Measurements from ENCODE around the gene TJP2. TPM values are rescaled to one million over a fixed set of nuclear protein-coding genes. Genes with fewer than 3 reads are reported as not detected.

Gene TJP2
- total RNA-seq, 1 donor from 2014 or later, result 152 TPM

DNA sequence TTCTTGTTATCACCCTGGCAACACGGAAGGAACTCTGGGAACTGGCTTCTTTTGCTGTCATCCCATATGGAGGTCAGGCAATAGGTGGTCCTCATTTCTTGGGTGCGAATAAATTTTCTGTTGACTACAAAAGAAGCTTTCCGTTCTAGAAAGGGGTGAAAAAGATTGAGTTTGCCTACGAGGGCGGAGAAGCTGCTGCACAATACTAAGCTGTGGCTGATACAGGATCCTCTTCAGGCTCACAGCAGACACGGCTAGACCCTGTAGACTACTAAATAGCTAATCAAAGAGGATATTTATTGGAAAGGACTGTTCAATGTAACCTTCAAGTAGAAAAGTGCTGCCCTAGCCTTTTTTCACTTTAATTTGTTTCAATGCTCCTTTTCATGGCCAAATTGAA, 58.1 kb downstream of the TJP2 start:
- no peak for DNase-seq (ENCODE audit: low read depth)

GRCh38 chr9:69234683-69235082, 60.6 kb downstream of the TJP2 start:
- no peak for DNase-seq (ENCODE audit: low read depth)

DNA sequence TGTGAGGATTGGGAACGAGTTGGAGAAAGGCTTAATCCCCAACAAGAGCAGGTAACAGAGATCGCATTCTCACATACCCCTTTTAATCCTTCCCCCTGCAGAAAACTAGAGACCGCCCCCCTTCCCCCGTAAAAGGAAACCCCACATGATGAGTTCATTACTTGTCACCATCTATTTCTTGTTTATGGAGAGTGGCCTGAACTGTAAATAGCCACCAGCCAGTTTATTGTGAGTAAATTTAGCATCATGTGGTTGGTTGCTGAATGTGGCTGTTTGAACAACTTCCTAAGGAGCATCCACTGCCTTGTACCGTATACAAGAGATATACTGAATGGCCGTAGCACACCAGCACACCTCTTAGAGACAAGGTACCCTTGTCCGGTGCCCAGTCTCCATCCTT, 62.1 kb downstream of the TJP2 start:
- DNase-seq (ENCODE audit: low read depth), result no peak

- no peak for DNase-seq (ENCODE audit: low read depth)
Observed at GRCh38 chr9:69237702-69238295, 63.7 kb downstream of the TJP2 start.

GRCh38 chr9:69243116-69243515, 69.0 kb downstream of the TJP2 start:
- no peak for DNase-seq (ENCODE audit: low read depth)

- DNase-seq (ENCODE audit: low read depth), result no peak
Observed at GRCh38 chr9:69246629-69247028, 72.6 kb downstream of the TJP2 start.

DNA sequence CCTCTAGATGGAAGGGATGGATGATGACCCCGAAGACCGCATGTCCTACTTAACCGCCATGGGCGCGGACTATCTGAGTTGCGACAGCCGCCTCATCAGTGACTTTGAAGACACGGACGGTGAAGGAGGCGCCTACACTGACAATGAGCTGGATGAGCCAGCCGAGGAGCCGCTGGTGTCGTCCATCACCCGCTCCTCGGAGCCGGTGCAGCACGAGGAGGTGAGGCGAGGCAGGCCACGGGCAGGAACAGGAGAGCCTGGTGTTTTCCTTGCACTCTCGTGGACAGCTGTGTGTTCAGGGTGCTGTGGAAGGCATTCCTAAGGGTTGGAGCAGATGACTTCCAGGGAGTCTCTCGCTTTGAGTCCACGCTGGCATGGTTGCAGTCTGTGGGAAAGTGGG, 73.9 kb downstream of the TJP2 start:
- no peak for DNase-seq (ENCODE audit: low read depth)

- DNase-seq (ENCODE audit: low read depth), result no peak
Observed at GRCh38 chr9:69249337-69249736, 75.3 kb downstream of the TJP2 start.

GRCh38 chr9:69250681-69251080, 76.6 kb downstream of the TJP2 start:
- no peak for DNase-seq (ENCODE audit: low read depth)

- no peak for DNase-seq (ENCODE audit: low read depth)
Observed at GRCh38 chr9:69252436-69252835, 78.4 kb downstream of the TJP2 start.

DNA sequence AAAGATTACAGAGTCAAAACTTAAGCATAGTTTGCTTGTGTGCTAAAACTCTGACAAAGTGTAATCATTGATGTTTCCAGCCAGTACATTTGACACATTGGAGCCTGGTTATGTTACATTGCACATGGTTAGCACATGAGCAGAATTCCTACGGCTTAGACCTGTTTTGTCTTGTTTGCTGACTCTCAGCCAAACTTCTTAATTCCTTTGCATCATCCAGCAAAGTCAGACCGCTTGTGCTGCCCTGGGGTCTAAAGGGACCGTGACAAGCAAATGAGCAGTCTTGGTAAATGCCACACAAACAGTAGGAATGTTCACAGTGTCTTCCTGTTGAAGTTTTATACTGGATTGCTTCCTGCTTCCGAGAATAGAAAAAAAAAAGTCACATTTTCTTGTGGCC, 79.0 kb downstream of the TJP2 start:
- DNase-seq (ENCODE audit: low read depth), result no peak

- DNase-seq (ENCODE audit: low read depth), result no peak
Observed at GRCh38 chr9:69254223-69254622, 80.1 kb downstream of the TJP2 start.

GRCh38 chr9:69255591-69255990, 81.5 kb downstream of the TJP2 start:
- DNase-seq (ENCODE audit: low read depth), result no peak

- no peak for DNase-seq (ENCODE audit: low read depth)
Observed at GRCh38 chr9:69258551-69258950, 84.5 kb downstream of the TJP2 start.

- no peak for DNase-seq (ENCODE audit: low read depth)
Observed at GRCh38 chr9:69260161-69260560, 86.1 kb downstream of the TJP2 start.

- DNase-seq (ENCODE audit: low read depth), result no peak
Observed at GRCh38 chr9:69261636-69262035, 87.6 kb downstream of the TJP2 start.

DNA sequence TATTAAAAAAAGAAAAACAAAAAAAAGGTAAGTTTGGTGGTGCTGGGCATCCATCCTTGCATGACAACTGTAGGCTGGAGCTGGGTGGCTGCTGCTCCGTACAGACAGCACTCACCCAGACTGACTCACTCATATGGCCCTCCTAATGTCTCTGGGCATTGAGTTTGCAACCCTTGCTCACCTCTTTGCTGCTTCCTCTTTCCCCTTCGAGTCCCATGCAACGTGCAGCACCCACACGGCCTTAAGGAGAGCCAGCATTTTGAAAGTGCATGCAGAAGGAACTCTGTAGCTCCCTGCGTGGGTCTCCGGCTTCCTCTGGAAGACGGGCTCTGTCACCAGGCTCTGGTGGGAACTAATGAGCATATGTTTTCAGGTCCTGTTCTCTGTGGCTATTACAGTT, 90.4 kb downstream of the TJP2 start:
- no peak for DNase-seq (ENCODE audit: low read depth)

DNA sequence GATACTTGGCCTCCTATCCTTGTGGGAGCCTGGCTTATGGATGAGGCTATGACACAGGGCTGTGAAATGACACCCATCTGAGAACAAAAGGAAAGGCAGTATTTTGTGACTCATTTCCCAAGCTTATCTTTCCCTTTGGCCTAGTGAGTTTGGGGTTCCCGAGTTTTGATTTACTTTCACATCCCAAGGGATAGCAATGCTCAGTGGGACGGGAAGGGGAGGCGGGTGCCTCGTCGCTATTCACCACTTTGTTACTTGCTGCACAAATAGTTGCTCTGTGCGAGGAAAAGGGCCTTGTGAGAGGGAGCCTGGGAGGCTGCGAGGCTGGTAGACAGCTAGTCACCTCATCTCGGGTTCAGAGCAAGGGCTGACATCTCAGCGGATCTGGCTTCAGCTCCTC, 91.8 kb downstream of the TJP2 start:
- DNase-seq (ENCODE audit: low read depth), result no peak

DNA sequence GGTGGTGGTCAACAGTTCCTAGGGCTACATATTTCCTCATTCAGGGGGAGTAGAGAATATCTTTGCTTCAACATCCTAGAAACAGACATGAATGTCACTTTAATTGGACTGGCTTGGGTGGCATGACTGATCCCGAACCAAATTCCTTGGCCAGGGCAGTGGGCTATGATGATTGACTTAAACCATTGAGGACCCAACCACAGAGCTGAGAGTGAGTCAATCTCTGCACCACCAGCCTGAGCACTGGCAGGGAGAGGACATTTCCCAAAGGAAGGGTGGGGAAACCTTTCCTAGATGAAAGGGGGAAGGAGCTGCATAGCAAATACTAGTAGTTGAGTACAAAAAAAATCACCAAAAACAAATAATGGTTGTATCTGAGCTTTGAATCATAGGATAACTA, 98.1 kb downstream of the TJP2 start:
- no peak for DNase-seq (ENCODE audit: low read depth)

DNA sequence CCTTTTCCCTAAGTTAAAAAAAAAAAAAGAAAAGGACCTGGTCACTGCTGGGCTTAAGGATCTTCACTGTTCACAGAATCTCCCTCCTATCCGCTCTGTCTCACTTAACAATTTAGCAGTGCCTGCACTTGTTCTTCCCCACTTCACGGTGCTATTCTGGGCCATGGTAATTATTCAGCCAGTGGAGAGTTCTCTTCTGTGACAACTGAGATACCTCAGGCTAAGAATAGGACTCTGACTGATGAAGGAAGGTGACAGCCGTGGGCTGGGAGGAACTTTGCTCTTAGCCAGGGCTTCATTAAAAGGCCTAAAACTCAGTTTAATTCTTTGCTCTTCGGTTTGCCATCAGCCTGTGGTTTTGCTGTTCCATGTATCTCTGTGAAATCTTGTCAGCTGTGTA, 99.1 kb downstream of the TJP2 start:
- no peak for DNase-seq (ENCODE audit: low read depth)

DNA sequence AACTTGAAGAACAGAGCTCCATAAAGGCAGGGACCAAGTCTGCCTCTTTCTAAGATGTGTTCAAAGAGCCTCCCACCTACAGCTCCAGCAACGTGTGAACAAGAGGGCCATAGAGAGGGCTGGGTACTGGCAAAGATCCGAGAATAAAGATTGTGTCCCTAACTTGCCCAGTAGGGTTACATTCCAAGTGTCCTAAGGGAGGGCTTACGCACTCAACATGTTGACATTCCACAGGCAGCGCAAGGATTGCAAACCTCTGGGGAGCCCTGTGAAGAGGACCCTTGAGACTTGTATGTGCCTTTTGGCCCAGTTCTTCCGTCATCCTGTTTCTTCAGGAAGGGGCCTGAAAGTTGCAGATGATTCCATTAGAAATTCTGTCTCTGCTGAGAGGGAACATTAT, 102.7 kb downstream of the TJP2 start:
- no peak for DNase-seq (ENCODE audit: low read depth)

DNA sequence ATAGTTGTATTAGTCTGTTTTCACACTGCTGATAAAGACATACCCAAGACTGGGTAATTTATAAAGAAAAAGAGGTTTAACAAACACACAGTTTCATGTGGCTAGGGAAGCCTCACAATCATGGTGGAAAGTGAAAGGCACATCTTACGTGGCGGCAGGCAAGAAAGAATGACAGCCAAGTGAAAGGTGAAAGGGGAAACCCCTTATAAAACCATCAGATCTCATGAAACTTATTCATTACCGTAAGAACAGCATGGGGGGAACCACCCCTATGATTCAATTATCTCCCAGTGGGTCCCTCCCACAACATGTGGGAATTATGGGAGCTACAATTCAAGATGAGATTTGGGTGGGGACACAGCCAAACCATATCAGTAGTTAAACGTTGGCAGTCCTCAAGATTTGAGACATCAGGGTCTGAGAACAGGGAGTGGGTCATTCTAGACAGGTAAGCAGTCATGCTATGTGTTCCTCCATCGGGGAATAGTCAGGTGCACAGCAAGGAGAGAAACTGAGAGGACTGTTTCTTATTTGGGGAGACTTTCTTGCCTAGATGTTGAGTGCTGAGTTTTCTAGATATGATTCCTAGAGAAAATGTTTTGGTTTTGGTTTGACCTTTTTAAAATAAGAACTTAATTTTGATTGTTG, 105.1 kb downstream of the TJP2 start:
- no peak for DNase-seq (ENCODE audit: low read depth)

GRCh38 chr9:69279733-69280132, 105.7 kb downstream of the TJP2 start:
- no peak for DNase-seq (ENCODE audit: low read depth)

- DNase-seq (ENCODE audit: low read depth), result no peak
Observed at GRCh38 chr9:69283003-69283402, 108.9 kb downstream of the TJP2 start.
